HG03460 (cell line): Measurements from ENCODE around the gene AQP7.
"Not testable (repeated sequence)": the region's sequence is repeated elsewhere in the genome, so short reads cannot be mapped to it uniquely, and the experiment has no call there.

Experiments
- ATAC-seq: cut with Tn5 transposase; IDR thresholded peaks from one replicate; pipeline ENCODE4 v1.9.1; 2021; ENCODE audit not compliant: unreplicated experiment

The AQP7 gene

GRCh38 chr9:33399047-33399446 is 3.3 kb downstream of the AQP7 start:
- ATAC-seq = not testable (repeated sequence)

DNA sequence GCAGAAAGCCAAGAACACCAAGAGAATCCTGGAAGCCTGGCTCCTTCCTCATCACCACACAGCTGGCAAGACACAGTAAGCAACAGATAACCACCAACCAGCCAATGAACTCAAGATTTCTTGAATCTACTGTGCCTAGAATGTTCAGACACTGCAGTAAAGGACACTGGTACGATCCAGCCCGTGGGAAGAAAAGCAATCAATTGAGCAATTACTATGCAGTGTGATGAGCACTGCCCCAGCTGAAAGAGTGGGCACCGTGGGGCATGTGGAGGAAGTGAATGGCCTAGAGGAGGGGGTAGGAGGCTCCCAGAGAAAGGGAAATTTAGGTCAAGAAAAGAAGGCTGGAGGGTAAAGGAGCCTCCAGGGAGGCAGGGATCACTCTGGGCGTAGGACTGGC is 4.6 kb downstream of the AQP7 start:
- not testable (repeated sequence) for ATAC-seq

DNA sequence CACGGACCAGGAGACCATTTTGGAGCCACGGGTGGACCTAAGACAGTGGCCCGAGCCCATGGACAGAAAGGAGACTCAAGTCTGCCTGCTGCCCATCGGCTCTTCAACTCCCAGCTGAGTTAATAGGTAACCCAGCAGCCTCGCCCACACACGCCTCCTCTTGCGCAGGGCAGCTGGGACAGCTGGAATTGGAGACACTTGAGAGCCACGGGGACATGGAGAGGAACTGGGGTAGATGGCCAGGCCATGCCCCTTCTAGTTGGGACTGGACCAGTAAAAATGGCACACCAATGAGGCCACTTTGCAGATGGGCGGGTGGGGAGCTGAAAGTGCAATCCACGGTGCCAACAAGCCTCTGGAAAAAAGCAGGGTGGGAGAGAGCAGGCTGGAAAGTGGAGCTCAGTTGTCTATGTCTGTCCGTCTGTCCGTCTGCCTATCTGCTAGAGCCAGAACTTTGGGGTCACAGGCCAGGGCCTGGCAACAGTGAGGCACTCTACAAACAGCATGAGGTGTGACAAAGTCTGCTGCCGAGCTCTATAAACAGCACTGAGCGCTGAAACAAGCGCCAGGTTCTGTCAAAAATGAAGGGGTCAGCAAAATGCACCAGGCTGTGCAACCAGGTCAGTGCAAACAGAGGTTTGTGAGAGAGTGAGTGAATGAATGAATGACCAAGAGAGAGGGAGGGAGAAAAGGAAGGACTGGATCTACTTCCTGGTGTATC is 7.0 kb downstream of the AQP7 start:
- ATAC-seq = not testable (repeated sequence)

DNA sequence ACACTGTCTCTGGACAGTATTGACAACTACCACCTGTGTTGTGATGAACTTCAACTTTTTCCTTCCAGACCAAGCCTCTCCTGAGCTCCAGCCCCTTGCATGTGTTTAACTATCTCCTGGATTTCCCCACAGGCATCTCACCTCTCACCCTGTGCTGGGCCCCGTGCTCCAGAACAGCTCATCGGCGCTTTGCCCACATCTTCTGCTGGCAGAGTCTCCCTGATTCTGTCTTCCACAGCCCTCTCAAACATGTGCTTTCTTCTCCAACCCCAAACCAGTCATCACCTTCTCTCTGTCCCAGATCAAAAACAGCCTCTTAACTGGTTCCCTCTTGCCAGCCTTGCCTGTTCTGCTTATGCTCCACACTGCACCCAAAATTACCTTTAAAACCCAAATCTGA is 8.4 kb downstream of the AQP7 start:
- not testable (repeated sequence) for ATAC-seq

DNA sequence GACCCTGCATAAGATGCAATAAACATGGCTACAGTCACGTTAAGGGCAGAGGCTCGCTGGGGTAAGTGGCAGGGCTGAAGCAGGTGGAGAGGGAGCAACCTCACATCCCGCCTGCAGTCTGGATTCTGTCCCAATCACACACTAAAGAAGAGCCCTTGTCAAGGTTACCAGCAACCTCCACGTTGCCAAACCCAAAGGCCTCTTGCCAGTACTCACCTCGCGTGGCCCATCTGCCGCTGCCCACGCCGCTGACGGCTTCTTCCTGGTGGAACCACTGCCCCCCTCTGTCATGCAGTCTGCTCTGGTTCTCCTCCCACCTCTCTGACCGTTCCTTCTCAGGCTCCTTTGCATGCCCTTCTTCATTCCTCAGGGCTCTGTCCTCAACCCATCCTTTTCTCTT is 8.8 kb downstream of the AQP7 start:
- ATAC-seq = no peak

DNA sequence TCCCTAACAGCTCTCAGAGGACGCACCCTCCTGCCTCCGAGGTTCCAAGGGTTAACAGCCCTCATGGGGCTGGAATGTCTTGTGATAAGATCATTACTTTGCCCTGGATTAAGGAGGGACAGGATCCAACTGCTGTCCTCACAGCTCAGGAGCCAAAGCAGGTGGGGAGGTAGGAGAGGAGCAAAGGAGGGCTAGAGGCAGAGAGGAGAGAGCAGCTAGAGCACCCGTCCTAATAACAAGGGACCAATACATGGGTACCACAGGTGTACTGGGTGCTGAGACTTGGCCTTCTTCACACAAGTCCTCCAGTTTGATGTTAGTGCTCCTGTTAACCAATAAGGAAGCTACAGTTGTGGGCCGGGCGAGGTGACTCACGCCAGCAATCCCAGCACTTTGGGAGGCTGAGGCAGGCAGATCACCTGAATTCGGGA is 9.8 kb downstream of the AQP7 start:
- not testable (repeated sequence) for ATAC-seq

GRCh38 chr9:33391111-33391771 is 11.1 kb downstream of the AQP7 start:
- ATAC-seq = not testable (repeated sequence)

GRCh38 chr9:33388110-33388994 is 14.0 kb downstream of the AQP7 start:
- no peak for ATAC-seq

DNA sequence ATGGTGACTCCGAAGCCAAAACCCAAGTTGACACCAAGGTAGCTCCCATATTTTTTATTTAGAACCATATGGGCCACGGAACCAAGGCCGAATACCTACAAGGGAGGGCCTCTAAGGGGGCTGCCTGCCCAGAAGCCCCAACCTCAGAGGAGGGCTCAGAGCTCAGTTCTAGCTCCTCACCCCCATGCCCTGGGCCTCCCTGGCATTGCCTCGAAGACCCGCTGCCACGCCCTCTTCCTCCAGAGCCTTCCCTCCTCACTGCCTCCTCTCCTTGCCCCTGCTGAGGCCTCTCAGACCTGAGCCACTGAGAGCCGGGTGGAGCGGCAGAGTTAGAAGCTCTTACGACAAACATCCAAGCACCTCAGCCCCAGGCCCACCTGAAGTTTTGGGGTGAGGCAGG is 15.4 kb downstream of the AQP7 start:
- not testable (repeated sequence) for ATAC-seq

- not testable (repeated sequence) for ATAC-seq
These were observed 15.7 kb downstream of the AQP7 start for GRCh38 chr9:33386641-33386996.

DNA sequence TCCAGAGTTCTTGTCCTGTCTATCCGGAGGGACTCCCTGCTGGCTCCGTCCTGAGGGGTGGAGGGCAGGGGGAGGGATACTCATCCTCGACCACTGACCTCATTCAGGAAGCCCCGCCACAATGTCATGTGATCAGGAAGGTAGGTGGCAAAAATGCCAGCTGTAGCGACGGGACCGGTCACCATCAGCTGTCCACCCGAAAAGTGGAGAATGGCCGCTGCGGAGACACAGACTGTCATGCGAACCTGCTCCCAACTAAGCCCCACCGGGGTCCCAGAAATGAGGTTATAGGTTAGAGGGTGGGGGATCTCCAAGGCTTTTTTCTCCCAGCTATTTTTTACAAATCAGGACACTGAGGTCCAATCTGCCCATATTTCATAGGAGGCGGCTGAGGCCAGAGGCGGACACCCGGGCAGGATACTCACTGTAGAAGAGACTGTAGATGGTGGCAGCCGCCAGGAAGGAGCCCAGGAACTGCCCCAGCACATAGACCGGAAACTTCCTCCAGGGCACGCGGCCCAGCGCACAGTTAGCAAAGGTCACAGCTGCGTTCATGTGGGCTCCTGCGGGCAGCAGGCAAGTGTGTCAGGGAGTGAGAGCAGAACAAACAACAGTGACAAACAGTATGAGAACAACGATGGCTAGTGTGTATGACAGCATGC is 16.3 kb downstream of the AQP7 start:
- ATAC-seq = not testable (repeated sequence)

GRCh38 chr9:33385536-33385935 is 16.8 kb downstream of the AQP7 start:
- ATAC-seq = not testable (repeated sequence)

DNA sequence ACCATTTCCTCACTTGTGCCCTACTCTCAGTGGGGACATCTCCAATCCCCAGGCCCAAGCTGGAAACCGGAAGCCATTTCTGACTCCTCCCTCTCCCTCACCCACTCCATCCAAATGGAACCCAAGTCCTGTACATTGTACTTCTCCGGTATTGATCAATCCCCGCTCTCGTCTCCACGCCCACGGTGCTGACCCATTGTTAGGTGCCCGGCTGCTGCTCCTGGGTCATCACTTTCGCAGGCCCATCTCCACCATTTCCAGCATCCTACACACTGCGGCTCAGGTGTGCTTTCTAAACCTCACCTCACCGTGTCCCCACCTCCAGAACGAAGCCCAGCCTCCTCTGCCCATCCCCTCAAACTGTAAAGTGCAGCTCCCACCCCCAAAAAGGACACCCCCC is 19.0 kb downstream of the AQP7 start:
- not testable (repeated sequence) for ATAC-seq

DNA sequence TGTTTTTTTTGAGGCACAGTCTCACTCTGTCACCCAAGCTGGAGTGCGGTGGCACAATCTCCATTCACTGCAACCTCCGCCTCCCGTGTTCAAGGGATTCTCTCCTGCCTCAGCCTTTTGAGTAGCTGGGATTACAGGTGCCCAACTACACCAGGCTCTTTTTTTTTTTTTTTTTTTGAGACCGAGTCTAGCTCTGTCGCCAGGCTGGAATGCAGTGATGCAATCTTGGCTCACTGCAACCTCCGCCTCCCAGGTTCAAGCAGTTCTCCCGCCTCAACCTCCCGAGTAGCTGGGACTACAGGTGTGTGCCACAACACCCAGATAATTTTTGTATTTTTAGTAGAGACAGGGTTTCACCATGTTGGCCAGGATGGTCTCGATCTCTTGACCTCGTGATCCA is 20.0 kb downstream of the AQP7 start:
- ATAC-seq = not testable (repeated sequence)

DNA sequence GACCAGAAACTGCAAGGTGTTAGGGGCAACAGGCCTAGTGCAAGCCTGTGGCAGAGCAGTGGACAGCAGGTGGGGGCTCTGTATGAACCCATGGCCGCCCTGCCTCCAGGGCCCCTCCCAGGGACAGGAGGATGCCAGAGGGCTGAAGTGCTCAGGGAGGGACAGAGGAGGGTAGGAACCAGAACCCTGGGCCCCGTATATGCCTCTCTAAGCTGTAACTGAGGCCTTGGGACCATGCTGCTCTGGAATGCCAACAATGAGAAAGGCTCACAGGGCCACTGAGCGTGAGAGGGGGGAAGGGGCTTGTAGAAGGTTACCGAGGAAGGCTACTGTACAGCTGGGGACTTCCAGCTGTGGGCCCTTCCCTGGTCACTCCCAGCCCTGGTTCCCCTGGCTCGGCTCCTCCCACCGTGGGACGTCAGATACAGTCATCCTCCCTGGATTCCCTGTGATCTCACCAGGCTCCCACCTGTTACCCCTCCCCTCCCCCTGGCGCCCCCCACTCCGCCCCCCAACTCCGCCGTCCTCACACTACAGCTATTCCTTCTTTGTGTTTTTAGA is 21.1 kb downstream of the AQP7 start:
- no peak for ATAC-seq

DNA sequence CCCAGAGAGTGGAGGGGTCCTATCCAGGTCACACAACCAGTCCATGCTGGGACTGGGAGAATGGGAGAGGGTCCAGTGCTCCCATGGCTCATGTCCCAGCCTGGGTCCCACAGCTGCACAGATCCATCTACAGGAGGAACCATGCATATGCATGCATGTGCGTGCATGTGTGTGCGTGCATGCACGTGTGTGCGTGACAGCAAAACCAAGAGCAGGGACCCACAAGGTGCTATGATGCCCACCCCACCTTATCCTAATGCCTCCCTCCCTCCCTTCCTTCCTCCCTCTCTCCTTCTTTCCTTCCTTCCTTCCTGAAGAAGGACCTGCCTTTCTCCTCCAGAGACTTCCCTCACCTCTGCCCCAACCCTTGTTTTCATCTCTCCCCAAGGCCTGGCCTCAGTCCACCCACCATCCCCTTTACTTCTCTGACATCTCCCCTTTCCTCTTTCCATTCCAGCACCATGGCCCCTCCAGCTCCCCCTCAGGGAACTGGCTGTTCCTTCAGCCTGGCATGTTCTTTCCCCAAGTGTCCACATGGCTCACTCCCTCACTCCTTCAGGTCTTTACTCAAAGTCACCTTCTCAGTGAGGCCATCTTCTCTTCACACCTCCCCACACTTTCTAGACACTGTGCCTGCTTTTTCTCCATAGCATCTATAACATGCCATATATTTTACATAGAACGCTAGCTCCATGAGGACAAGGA is 21.8 kb downstream of the AQP7 start:
- no peak for ATAC-seq

GRCh38 chr9:33379666-33380389 is 22.5 kb downstream of the AQP7 start:
- no peak for ATAC-seq

GRCh38 chr9:33378121-33378795 is 24.1 kb downstream of the AQP7 start:
- ATAC-seq = no peak
